Kasumi-1 (cell line): Measurements from ENCODE around the gene GLIS1.
"Not testable (repeated sequence)": the region's sequence is repeated elsewhere in the genome, so short reads cannot be mapped to it uniquely, and the experiment has no call there.

Source experiments
- DNase-seq, 2 experiments: peaks; one replicate each; lab custom pipeline; 2025; lab: John Stamatoyannopoulos, UW

The GLIS1 gene

DNA sequence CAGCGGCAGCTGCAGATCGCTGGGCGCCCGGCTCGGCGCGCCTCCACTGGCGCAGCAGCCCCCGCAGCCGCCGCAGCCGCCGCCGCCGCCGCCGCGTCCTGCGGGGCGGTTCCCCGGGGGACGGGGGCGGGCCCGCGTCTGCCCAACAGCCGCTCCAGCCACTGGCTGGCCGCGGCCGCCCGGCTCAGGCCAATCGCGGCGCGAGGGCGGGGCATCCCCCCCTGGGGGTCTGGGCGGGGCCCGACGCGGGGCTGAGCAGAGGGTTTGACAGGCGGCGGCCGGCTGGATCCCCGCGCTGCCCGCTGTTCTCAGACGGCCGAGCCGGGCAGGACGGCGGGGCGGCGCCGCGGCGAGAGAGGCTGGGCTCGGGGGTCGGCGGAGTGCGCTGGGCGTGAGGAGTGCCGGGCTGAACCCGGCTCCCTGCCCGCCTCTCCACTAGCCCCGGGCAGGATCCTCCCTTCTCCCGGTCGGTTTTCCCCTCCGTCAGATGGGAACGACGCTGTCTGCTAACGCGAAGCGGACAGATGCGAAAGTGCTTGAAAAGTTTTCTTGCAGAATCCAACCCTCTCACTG lies at the start of gene GLIS1:
Gene GLIS1, minus strand, starts transcription at position 56 of the 573 bp plus-strand sequence. CDS start 1,100 bp downstream, outside the sequence.
- DNase-seq = peak; percentile 42 to 50

GRCh38 chr1:53787655-53788054 lies 48.7 kb upstream of the GLIS1 start:
- no peak for DNase-seq

DNA sequence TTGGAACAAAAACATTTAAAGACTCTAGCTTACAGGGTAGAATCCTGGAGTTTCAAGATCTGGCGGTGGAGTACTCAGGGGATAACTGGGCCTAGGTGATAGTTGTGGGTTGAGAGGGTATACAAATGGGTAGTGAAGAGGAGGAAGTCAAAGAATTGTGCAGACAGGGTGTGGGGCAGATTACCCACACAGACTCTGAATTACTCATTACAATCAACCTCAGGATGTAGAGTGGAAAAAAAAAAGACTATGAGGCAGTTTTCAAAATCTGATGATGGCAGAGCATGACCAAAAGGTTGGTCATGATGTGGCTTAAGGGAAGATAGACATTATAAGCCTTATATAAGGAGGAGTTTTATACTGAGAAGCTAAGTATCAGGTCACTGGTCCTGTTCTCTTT lies 44.1 kb upstream of the GLIS1 start:
- no peak for DNase-seq

- no peak for DNase-seq
Observed at GRCh38 chr1:53781654-53782053, 42.7 kb upstream of the GLIS1 start.

DNA sequence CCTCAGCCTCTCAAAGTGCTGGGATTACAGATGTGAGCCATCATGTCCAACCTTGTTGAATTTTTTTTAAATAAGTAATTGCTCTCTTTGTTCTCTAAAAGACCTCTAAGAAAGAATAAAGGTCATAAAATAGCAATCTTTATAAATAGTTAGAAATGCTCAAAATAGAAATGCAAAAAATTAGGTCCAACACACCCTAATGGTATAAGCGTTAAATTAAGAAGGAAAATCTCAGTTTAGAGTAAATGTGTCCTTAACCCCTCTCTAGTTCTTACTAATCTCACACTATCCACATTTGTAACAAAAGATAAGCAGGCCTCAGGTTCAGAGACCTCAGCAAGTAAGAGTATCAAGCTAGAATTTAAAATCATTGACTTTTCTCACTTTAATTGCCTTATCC lies 38.3 kb upstream of the GLIS1 start:
- no peak for DNase-seq

GRCh38 chr1:53771648-53772047 lies 32.7 kb upstream of the GLIS1 start:
- no peak for DNase-seq

DNA sequence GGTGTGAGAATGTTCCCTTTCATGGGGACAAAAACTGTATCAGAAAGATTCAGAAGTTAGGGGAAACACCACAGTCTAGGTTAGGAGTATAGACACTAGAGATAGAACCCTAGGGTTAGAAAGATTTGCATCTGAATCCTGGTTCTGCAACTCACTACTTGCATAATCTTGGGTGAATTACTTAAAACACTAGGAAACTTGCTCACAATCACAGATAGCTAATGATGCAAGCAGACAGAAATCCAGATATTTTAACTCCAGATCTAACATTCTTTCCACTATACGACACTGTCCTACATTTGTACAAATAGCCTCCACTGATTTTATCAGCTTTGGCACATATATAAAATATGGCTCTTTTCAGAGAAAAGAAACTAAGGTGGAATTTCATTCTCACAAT lies 30.8 kb upstream of the GLIS1 start:
- no peak for DNase-seq

DNA sequence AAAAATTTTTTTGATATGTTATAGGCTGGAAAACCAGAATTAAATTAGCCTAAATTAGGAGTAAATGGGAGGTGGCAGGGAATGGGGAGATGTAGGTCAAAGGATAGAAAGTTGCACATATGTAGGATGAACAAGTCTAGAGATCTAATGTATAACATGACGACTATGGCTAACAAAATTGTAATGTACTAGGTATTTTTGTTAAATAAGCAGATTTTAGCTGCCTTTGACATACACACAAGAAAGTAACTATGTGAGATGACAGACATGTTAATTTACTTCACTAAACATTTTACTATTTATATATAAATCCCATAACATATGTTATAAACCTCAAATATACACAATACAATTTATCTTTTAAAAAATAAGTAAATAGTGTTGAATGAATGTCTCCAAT lies 30.2 kb upstream of the GLIS1 start:
- DNase-seq = no peak

GRCh38 chr1:53766831-53767405 lies 28.0 kb upstream of the GLIS1 start:
- DNase-seq = no peak

- no peak for DNase-seq
Observed at GRCh38 chr1:53766194-53766742, 27.3 kb upstream of the GLIS1 start.

DNA sequence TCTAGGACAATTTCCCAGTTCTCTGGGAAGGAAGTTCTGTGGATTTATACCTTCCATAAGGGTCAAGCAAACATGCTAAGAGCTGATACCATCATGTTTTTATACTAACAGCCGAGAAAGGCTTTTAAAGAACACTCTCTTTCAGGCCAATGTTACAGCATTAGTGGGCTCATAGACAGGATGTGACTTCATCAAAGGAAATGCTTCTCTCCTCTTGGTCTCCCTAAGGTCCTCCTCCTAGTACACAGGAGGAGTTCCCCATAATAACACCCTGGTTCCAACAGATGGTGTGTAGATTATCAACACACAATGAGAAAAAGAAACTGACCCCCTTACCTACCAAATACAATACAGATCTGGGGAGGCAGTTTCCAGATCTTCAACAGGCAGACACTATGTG lies 26.7 kb upstream of the GLIS1 start:
- DNase-seq = peak; percentile 34 to 36

GRCh38 chr1:53763911-53764310 lies 24.9 kb upstream of the GLIS1 start:
- no peak for DNase-seq

GRCh38 chr1:53763461-53763860 lies 24.5 kb upstream of the GLIS1 start:
- DNase-seq = no peak

DNA sequence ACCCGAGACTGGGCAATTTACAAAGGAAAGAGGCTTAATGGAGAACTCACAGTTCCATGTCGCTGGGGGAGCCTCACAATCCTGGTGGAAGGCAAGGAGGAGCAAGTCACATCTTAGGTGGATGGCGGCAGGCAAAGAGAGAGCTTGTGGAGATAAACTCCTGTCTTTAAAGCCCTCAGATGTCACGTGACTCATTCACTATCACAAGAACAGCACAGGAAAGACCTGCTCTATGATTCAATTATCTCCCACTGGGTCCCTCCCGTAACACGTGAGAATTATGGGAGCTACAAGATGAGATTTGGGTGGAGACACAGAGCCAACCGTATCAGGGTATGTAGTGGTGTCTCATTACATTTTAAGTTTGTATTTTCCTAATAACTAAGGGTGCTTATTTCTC lies 21.5 kb upstream of the GLIS1 start:
- not testable (repeated sequence) for DNase-seq

DNA sequence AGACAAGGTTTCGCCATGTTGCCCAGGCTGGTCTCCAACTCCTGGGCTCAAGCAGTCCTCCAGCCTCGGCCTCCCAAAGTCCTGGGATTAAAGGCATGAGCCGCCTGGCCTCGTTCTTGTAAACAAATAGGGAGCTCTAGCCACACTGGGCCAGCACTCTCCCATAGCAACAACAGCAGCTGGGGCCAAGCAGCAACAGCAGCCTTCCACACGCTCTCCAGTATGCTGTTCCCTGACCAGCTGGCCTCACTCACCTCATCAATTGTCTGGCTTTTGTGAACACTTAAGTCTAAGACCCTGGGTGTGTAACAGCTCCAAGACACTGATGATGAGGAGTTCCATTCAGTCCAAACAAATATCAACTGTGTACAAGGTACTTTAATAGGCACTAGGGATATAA lies 16.9 kb upstream of the GLIS1 start:
- no peak for DNase-seq

GRCh38 chr1:53754484-53755312 lies 15.7 kb upstream of the GLIS1 start:
- peak; percentile 42 to 66 for DNase-seq

DNA sequence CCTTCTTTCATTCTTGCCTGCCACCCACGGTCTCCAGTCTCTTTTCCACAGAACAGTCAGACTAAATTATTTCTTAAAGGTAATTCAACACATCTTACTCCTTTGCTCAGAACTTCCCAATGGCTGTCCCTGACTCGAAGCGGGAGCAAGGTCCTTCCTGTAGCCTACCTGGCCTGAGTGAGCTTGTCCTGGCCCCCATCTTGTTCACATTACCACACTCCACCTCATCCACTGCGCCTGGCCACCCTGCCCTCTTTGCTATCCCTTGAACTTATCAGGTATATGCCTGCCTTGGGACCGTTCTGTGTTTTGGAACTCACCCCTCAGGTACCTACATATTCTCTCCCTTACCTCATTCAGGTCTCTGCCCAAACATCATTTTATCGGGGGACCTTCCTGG lies 13.3 kb upstream of the GLIS1 start:
- DNase-seq = no peak

DNA sequence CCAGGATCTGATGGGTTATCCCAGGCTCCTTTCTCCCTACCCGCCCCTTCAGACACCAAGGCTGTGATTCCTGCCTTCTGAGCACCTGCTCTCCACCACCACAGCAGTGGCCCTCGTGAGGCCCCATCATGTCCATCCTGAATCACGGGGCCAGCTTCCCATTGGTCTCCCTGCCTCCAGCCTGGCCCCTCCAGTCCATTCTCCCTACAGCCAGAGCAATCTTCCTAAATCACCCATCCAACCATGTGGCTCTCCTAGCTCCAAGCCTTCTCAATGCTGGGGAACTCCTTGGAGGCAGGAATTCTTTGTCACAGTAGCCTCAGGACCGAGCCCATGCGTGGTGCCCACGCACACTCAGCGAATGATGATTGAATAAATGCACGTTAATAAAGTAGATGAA lies 8.9 kb upstream of the GLIS1 start:
- no peak for DNase-seq

DNA sequence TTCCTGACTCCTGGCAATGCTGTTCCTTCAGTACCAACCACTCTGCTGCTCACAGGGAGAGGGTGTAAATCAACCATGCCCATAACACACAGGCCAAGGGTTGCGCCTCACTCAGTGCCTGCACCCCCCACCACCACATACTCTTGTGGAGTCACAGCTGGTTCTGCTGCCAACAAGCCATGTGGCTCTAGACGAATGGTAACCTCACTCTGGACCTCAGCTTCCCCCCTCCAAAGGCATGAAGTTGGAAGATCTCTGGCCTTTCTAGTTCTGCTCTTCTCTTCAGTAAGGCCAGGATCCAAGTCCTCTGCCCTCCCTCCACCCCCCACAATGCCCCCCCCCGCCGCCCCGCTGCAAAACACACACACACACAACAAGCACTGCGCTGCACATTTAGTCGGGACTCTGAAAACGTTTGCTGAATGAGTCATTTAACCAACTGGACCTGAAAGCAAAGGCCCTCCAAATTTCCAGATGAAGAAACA lies 1.7 kb upstream of the GLIS1 start:
- no peak for DNase-seq

GRCh38 chr1:53738205-53739108 lies 507 bp downstream of the GLIS1 start:
- no peak for DNase-seq

DNA sequence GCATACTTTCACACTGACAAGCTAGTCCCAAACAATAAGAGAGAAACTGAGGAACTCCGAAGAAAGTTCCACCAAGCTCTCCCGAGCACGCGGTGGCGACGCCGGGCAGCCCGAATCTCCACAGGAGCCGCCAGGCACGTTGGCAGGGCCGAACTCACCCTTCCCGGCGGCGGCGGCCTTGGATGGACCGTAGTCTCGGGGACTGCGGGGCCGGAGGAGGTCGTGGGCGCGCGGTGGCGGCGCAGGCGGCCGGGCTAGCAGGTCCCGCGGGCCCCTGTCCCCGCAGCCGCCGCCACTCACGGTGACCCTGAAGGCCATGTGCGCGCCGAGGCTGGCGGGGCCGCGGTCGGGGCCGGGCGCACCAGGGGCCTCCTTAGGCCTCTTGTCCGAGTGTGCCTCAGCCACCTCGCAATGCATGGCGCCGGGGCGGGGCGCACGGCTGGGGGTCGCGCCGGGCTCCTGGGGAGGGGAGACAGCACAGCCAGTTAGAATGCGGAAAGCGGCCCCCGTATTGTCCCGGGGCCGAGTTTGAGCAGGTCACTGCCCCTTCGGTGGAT lies 1.2 kb downstream of the GLIS1 start:
- DNase-seq = no peak

DNA sequence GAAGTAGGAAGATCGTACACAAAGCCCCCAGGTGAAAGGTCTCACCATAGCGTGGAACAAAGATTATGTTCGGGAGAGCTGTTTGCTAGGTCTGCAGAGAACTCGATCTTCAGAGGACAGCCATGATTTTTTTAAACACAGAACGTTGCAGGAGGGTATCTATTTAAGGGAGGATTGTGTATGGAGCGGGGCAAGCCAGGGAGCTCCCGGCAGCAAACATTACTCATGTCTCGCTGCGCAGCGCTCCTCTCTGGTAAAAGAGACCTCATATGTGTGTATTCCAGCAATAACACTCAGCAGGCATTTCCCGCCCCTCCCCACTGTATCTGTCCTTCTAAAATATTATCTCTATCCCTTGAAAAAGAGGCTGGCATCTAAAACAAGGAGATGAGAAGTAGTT lies 2.7 kb downstream of the GLIS1 start:
- DNase-seq = no peak
